ENCODE measurements around the gene P2RY2. TPM values are rescaled to one million over a fixed set of nuclear protein-coding genes. Genes with fewer than 3 reads are reported as not detected.

Gene P2RY2
- total and polyA plus RNA-seq, 2 experiments from 2014 or later: 0.63 to 1.6 TPM

DNA sequence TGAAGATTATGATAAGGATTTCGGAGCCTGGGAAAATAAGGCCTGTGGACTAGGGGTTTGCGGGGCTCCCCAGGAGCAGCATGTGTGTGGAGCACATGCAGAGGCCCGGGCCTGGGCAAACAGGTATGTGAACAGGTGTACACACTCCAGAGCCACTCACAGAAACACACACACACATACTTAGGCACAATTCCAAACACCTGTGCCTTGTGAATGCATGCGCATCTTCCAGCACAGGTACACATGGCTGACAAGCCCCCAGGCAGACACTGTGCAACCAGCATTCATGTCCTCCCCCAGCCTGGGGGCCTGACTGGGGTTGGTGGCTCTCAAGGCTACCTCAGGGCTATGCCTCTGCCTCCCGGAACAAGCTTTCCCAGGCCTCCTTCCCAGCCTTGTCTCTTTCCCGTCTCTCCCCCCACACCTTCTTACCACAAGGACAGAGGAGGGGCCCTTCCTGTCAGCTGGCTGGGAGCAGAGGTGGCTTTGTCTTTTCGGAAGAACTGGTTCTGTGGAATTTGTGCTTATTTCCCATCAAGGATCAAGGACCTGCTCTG, 51.5 kb downstream of the P2RY2 start:
- no peaks in the 10 kb centered on the region for H3K79me2 ChIP-seq (replicated peaks; ENCODE audit: insufficient read depth)
- no peaks in the 10 kb centered on the region for H3K9me2 ChIP-seq (ENCODE audit: insufficient read depth)
- Mint-ChIP-seq H3K4me3 (peak overlapping the region; percentile 33; the same call in 1 of the 3 replicates), H3K4me1 (peaks cover 48% of the 10 kb centered on the region), H3K27ac (no peak overlapping the region; the same call in 1 of the 2 replicates), H3K9me3 (no peaks in the 10 kb centered on the region), H3K27me3 (ENCODE audit: insufficient read depth, low read depth, poor library complexity) (peaks cover 20% of the 10 kb centered on the region), H3K36me3 (ENCODE audit: low read depth) (no peaks in the 10 kb centered on the region)
- H3K4me2 ChIP-seq: peak overlapping the region; percentile 27
- H4K20me1 ChIP-seq (replicated peaks; ENCODE audit: insufficient read depth): no peaks in the 10 kb centered on the region
- ATAC-seq (peak; percentile 34), DNase-seq (ENCODE audit: low spot score) (peak; percentile 76)
- no peak overlapping the region for H3K4me3 ChIP-seq
- TF ChIP-seq, protein P1, sequence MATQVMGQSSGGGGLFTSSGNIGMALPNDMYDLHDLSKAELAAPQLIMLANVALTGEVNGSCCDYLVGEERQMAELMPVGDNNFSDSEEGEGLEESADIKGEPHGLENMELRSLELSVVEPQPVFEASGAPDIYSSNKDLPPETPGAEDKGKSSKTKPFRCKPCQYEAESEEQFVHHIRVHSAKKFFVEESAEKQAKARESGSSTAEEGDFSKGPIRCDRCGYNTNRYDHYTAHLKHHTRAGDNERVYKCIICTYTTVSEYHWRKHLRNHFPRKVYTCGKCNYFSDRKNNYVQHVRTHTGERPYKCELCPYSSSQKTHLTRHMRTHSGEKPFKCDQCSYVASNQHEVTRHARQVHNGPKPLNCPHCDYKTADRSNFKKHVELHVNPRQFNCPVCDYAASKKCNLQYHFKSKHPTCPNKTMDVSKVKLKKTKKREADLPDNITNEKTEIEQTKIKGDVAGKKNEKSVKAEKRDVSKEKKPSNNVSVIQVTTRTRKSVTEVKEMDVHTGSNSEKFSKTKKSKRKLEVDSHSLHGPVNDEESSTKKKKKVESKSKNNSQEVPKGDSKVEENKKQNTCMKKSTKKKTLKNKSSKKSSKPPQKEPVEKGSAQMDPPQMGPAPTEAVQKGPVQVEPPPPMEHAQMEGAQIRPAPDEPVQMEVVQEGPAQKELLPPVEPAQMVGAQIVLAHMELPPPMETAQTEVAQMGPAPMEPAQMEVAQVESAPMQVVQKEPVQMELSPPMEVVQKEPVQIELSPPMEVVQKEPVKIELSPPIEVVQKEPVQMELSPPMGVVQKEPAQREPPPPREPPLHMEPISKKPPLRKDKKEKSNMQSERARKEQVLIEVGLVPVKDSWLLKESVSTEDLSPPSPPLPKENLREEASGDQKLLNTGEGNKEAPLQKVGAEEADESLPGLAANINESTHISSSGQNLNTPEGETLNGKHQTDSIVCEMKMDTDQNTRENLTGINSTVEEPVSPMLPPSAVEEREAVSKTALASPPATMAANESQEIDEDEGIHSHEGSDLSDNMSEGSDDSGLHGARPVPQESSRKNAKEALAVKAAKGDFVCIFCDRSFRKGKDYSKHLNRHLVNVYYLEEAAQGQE (IDR thresholded peaks at IDR 0.05; ENCODE audit: unreplicated experiment): no peak
- TF ChIP-seq, protein P2, sequence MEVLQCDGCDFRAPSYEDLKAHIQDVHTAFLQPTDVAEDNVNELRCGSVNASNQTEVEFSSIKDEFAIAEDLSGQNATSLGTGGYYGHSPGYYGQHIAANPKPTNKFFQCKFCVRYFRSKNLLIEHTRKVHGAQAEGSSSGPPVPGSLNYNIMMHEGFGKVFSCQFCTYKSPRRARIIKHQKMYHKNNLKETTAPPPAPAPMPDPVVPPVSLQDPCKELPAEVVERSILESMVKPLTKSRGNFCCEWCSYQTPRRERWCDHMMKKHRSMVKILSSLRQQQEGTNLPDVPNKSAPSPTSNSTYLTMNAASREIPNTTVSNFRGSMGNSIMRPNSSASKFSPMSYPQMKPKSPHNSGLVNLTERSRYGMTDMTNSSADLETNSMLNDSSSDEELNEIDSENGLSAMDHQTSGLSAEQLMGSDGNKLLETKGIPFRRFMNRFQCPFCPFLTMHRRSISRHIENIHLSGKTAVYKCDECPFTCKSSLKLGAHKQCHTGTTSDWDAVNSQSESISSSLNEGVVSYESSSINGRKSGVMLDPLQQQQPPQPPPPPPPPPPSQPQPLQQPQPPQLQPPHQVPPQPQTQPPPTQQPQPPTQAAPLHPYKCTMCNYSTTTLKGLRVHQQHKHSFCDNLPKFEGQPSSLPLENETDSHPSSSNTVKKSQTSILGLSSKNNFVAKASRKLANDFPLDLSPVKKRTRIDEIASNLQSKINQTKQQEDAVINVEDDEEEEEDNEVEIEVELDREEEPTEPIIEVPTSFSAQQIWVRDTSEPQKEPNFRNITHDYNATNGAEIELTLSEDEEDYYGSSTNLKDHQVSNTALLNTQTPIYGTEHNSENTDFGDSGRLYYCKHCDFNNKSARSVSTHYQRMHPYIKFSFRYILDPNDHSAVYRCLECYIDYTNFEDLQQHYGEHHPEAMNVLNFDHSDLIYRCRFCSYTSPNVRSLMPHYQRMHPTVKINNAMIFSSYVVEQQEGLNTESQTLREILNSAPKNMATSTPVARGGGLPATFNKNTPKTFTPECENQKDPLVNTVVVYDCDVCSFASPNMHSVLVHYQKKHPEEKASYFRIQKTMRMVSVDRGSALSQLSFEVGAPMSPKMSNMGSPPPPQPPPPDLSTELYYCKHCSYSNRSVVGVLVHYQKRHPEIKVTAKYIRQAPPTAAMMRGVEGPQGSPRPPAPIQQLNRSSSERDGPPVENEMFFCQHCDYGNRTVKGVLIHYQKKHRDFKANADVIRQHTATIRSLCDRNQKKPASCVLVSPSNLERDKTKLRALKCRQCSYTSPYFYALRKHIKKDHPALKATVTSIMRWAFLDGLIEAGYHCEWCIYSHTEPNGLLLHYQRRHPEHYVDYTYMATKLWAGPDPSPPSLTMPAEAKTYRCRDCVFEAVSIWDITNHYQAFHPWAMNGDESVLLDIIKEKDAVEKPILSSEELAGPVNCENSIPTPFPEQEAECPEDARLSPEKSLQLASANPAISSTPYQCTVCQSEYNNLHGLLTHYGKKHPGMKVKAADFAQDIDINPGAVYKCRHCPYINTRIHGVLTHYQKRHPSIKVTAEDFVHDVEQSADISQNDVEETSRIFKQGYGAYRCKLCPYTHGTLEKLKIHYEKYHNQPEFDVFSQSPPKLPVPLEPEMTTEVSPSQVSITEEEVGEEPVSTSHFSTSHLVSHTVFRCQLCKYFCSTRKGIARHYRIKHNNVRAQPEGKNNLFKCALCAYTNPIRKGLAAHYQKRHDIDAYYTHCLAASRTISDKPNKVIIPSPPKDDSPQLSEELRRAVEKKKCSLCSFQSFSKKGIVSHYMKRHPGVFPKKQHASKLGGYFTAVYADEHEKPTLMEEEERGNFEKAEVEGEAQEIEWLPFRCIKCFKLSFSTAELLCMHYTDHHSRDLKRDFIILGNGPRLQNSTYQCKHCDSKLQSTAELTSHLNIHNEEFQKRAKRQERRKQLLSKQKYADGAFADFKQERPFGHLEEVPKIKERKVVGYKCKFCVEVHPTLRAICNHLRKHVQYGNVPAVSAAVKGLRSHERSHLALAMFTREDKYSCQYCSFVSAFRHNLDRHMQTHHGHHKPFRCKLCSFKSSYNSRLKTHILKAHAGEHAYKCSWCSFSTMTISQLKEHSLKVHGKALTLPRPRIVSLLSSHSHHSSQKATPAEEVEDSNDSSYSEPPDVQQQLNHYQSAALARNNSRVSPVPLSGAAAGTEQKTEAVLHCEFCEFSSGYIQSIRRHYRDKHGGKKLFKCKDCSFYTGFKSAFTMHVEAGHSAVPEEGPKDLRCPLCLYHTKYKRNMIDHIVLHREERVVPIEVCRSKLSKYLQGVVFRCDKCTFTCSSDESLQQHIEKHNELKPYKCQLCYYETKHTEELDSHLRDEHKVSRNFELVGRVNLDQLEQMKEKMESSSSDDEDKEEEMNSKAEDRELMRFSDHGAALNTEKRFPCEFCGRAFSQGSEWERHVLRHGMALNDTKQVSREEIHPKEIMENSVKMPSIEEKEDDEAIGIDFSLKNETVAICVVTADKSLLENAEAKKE (CRISPR knock-in tag; IDR thresholded peaks at IDR 0.05): no peak
- TF ChIP-seq POLR2AphosphoS5 (IDR thresholded peaks at IDR 0.05; ENCODE audit: low read depth) (no peak), CREB1 (CRISPR knock-in tag; IDR thresholded peaks at IDR 0.05; ENCODE audit: low read depth) (no peak), STAT1 (IDR thresholded peaks at IDR 0.05; ENCODE audit: unreplicated experiment) (no peak), ZNF114 (CRISPR knock-in tag; IDR thresholded peaks at IDR 0.05) (no peak), JUNB (IDR thresholded peaks at IDR 0.05; ENCODE audit: unreplicated experiment) (no peak), EZH2 (IDR thresholded peaks at IDR 0.05; ENCODE audit: low read depth, unreplicated experiment) (no peak), EZH2phosphoT487 (IDR thresholded peaks at IDR 0.05; ENCODE audit: unreplicated experiment) (no peak), ZNF331 (CRISPR knock-in tag; IDR thresholded peaks at IDR 0.05; ENCODE audit: low read depth) (no peak), NANOG (IDR thresholded peaks at IDR 0.05; ENCODE audit: borderline replicate concordance) (no peak)
- TF ChIP-seq, protein P3, sequence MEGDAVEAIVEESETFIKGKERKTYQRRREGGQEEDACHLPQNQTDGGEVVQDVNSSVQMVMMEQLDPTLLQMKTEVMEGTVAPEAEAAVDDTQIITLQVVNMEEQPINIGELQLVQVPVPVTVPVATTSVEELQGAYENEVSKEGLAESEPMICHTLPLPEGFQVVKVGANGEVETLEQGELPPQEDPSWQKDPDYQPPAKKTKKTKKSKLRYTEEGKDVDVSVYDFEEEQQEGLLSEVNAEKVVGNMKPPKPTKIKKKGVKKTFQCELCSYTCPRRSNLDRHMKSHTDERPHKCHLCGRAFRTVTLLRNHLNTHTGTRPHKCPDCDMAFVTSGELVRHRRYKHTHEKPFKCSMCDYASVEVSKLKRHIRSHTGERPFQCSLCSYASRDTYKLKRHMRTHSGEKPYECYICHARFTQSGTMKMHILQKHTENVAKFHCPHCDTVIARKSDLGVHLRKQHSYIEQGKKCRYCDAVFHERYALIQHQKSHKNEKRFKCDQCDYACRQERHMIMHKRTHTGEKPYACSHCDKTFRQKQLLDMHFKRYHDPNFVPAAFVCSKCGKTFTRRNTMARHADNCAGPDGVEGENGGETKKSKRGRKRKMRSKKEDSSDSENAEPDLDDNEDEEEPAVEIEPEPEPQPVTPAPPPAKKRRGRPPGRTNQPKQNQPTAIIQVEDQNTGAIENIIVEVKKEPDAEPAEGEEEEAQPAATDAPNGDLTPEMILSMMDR (conservative IDR thresholded peaks at IDR 0.05; ENCODE audit: low read depth in 2 of 2): no peak
- TF ChIP-seq, protein P4, sequence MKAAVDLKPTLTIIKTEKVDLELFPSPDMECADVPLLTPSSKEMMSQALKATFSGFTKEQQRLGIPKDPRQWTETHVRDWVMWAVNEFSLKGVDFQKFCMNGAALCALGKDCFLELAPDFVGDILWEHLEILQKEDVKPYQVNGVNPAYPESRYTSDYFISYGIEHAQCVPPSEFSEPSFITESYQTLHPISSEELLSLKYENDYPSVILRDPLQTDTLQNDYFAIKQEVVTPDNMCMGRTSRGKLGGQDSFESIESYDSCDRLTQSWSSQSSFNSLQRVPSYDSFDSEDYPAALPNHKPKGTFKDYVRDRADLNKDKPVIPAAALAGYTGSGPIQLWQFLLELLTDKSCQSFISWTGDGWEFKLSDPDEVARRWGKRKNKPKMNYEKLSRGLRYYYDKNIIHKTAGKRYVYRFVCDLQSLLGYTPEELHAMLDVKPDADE (IDR thresholded peaks at IDR 0.05): no peak
- peaks cover 16% of the 10 kb centered on the region for H3K27me3 ChIP-seq (ENCODE audit: insufficient read depth)
- peaks cover 3% of the 10 kb centered on the region; the same call in 1 of the 2 replicates for H3K4me1 ChIP-seq (ENCODE audit: insufficient read depth)
- no peak overlapping the region for H3K27ac ChIP-seq (ENCODE audit: low read depth)
- no peak overlapping the region for H2AFZ ChIP-seq
- H3K36me3 ChIP-seq (ENCODE audit: insufficient read depth): no peaks in the 10 kb centered on the region
- H3F3A ChIP-seq (replicated peaks; ENCODE audit: low read depth): no peaks in the 10 kb centered on the region

Measured in GM23338 (cell line).